H1 (cell line): ENCODE measurements around the gene ABCA13. TPM values are rescaled to one million over a fixed set of nuclear protein-coding genes. Genes with fewer than 3 reads are reported as not detected.

Source experiments
- TEAD4 ChIP-seq: IDR thresholded peaks from 2 replicates; pipeline ENCODE4 v1.6.1; 2012; ENCODE audit warnings: low read depth, low read length, inconsistent platforms, mixed read lengths
- polyA plus RNA-seq, 7 experiments: library from polyadenylated mRNA; depleted of rRNA in 3 of 7; stranded (reverse) in 5 of 7; unstranded in 2 of 7; fragments of >200 nt in 5 of 7; fragments of 200-250 nt in 2 of 7; gene quantifications; 1 replicate in 5 of 7; 2 replicates in 1 of 7; 4 replicates in 1 of 7; pipeline versions ENCODE4 v1.2.1 to v1.2.3, GENCODE V29; 2011 to 2013; ENCODE audit warnings: missing spikeins in 2 of 7, mixed read lengths in 2 of 7
- total RNA-seq: library from RNA; stranded (reverse); fragmentation: NEBNext Ultra II Directional; extraction: Animal tissue kit (Norgen Biotek cat#: 25700); gene quantifications from 2 replicates; pipeline ENCODE4 v1.2.1, GENCODE V29; 2021

The ABCA13 gene
- total and polyA plus RNA-seq, 2 of the 8 experiments (the other 6 are each of a cell fraction or from before 2014, with no cell fraction given): 0.07 to 0.09 TPM

DNA sequence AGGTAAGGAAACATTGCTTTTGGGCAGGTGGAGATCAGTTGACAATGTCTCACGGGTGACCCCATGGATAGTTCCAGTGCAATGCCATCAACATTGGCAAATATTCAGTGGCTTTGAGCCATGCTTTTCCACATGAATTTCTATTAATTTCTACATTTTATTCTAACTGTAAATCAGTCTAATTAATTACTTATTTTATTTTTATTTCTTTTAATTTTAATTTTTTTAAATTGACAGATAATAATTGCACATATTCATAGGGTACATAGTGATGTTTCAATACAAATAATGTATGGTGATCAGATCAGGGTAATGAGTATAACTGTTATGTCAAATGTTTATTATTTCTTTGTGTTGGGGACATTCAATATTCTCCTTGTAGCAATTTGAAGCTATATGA lies 3.8 kb downstream of the ABCA13 start (continued):
- no peak for TF ChIP-seq TEAD4
